Mesodermal cell (in vitro differentiated cells): Measurements from ENCODE around the gene PKD2L1.
A peak's percentile ranks its signal among the peaks of the same experiment; 100 is the strongest.

ENCODE experiments used
- H3K27ac ChIP-seq: 2 replicates; pipeline ENCODE4 v1.7.0; 2013; ENCODE audit warnings: mild to moderate bottlenecking, low read depth, low read length, moderate library complexity; ENCODE audit not compliant: severe bottlenecking
- H3K36me3 ChIP-seq: 2 replicates; pipeline ENCODE4 v1.7.1; 2013; ENCODE audit warnings: mild to moderate bottlenecking, low read length, moderate library complexity; ENCODE audit not compliant: control insufficient read depth, insufficient read depth
- H3K4me1 ChIP-seq: one replicate; pipeline ENCODE4 v1.7.1; 2013; ENCODE audit warnings: mild to moderate bottlenecking, low read length; ENCODE audit not compliant: insufficient read depth, control insufficient read depth, poor library complexity, severe bottlenecking
- H3K4me3 ChIP-seq: 2 replicates; pipeline ENCODE4 v1.7.0; 2013; ENCODE audit warnings: low read length, control low read depth, mild to moderate bottlenecking; ENCODE audit not compliant: insufficient read depth, poor library complexity, severe bottlenecking; ENCODE audit errors: extremely low read depth
- H3K9me3 ChIP-seq: 2 replicates; pipeline ENCODE4 v1.7.1; 2013; ENCODE audit warnings: mild to moderate bottlenecking, low read length, moderate library complexity; ENCODE audit not compliant: control insufficient read depth
- WGBS, 2 experiments: methylation state at CpG; one replicate each; pipeline ENCODE4 v1.1.5; 2013; ENCODE audit warnings: missing lambda C conversion rate in 2 of 2; ENCODE audit not compliant: insufficient coverage in 2 of 2; 5-methylcytosine and 5-hydroxymethylcytosine counted together

The PKD2L1 gene

GRCh38 chr10:100355086-100355485, 25.1 kb upstream of the PKD2L1 start:
- Histone ChIP-seq H3K27ac (peak overlapping the region; percentile 33), H3K9me3 (no peaks in the 10 kb centered on the region), H3K36me3 (peaks cover 94% of the 10 kb centered on the region), H3K4me1 (peaks cover 73% of the 10 kb centered on the region), H3K4me3 (no peak overlapping the region)
- 98 to 100% methylated on average over 3 of the region's 4 CpGs for WGBS, 2 experiments

DNA sequence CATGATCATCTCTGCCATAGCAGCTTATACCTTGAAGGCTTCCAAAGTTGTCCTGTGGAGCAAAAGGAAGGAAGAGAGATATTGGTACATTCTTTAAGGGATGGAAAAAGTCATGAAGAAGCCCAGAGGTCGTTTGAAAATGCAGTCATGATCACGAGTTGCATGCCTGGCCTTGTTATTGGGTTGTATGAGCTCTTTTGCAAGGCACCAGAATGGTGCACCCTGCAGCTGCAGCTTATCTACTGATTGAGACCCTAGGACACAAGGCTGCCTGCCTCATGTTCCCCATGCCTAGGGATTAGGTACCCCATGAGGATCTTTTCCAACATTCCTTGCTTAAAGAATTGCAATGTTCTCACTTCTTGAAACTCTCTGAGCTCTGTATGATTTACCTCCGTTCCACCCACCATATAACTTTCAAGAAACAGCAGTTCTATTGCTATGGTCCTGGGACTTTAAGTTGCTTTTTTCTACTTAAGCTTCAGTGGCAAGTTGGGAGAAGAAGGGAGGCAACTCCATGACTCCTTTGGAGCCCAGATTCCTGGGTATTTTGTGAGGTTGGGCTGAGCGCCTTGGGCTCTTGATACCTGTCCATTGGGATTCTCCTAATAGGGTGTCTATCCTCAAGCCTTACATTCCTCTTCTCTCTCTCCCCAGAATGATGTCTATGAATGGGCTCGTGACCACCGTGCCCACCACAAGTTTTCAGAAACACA, 23.9 kb upstream of the PKD2L1 start:
- Histone ChIP-seq H3K4me1 (peaks cover 67% of the 10 kb centered on the region), H3K9me3 (no peaks in the 10 kb centered on the region), H3K36me3 (peaks cover 94% of the 10 kb centered on the region), H3K4me3 (no peak overlapping the region), H3K27ac (peak overlapping the region; percentile 4)
- 97 to 100% methylated on average over 4 to 5 of the region's 6 CpGs for WGBS, 2 experiments

DNA sequence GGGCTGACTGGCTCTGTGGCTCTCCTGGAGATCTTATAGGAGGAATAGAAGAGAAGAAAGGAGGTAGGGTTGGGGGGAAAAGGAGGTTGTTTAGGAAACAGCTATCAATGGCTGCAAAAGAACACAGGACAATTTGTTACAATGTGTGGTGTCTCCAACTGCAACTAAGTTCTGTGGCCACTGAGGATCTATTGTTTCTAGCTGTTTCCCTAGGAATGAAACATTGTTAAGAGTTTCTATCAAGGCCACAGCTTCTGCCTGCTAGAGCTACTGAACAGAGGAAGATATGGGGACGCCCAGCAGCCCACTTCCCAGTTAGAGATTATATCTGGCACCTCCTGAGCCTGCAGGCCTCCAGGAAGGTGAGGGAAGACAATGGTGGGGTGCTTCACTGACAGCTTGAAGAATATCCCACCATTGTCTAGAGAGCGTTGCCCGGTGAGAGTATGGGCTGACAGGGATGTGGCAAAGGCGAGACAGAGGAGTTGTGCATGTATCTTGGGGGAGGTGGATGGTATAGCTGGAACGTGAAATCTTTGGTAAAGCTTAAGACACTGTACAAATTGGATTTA, 21.0 kb upstream of the PKD2L1 start:
- no peaks in the 10 kb centered on the region for H3K9me3 ChIP-seq
- no peak overlapping the region for H3K27ac ChIP-seq
- H3K4me3 ChIP-seq, result peak overlapping the region; percentile 95
- 86 to 100% methylated on average over 4 of the region's 5 CpGs for WGBS, 2 experiments
- peaks cover 52% of the 10 kb centered on the region for H3K4me1 ChIP-seq
- H3K36me3 ChIP-seq, result peaks cover 86% of the 10 kb centered on the region

DNA sequence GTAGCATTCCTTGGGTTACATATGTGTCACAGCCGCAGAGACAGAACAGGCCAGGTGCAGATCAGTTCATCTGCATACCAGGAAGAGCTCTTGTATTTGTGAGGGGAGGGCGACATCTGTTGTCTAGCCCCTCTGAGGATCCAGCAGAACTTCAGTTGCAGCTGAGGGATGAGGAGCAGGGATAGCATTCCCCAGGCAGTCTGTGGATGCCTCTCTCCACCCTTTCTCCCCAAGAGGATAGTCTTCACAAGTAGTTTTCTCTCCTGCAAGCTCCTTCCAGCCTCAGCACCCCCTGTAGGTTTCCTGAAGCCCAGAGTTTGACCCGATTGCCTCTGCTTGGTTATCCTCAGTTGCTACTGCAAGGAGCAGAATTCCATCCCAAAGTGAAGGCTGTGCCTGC, 19.6 kb upstream of the PKD2L1 start:
- 44 to 46% methylated on average over 2 of the region's 3 CpGs for WGBS, 2 experiments
- peaks cover 43% of the 10 kb centered on the region for H3K4me1 ChIP-seq
- H3K4me3 ChIP-seq, result peak overlapping the region; percentile 95
- H3K27ac ChIP-seq, result no peak overlapping the region
- peaks cover 73% of the 10 kb centered on the region for H3K36me3 ChIP-seq
- no peaks in the 10 kb centered on the region for H3K9me3 ChIP-seq

- H3K36me3 ChIP-seq, result peaks cover 67% of the 10 kb centered on the region
- H3K27ac ChIP-seq, result no peak overlapping the region
- 47 to 55% methylated on average over 3 to 4 of the region's 5 CpGs for WGBS, 2 experiments
- no peaks in the 10 kb centered on the region for H3K9me3 ChIP-seq
- H3K4me1 ChIP-seq, result peaks cover 38% of the 10 kb centered on the region
- H3K4me3 ChIP-seq, result peak overlapping the region; percentile 95
Measured at GRCh38 chr10:100349087-100349486, 19.1 kb upstream of the PKD2L1 start.

DNA sequence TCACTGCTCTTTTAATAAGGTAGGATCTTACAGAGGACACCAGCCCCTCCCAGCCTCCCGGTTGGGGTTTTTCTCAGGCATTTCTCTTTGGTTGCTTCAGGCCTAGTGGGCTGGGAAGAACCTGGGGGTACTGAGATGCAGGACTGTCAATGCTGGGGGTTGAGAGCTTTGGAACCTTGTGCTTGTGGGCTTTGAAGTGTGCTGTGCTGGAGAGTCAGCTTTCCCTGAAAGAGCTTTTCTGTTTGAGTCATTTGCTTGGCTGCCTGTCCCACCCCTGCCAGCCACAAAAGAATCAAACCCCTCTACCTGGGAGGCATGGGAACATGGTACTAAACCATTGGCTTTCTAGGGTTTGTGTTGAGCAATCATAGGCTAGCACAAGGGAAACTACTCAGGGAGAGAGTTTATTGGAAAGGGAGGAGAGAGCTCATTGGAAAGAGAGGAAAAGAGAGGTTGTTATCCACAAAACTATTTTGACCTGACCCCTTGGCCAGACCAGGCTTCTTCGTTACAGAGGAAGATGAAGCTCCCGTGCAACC, 18.4 kb upstream of the PKD2L1 start:
- Histone ChIP-seq H3K27ac (no peak overlapping the region), H3K4me3 (peak overlapping the region; percentile 95), H3K9me3 (no peaks in the 10 kb centered on the region), H3K4me1 (peaks cover 32% of the 10 kb centered on the region), H3K36me3 (peaks cover 61% of the 10 kb centered on the region)
- 23 to 39% methylated on average over 2 of the region's 3 CpGs for WGBS, 2 experiments

DNA sequence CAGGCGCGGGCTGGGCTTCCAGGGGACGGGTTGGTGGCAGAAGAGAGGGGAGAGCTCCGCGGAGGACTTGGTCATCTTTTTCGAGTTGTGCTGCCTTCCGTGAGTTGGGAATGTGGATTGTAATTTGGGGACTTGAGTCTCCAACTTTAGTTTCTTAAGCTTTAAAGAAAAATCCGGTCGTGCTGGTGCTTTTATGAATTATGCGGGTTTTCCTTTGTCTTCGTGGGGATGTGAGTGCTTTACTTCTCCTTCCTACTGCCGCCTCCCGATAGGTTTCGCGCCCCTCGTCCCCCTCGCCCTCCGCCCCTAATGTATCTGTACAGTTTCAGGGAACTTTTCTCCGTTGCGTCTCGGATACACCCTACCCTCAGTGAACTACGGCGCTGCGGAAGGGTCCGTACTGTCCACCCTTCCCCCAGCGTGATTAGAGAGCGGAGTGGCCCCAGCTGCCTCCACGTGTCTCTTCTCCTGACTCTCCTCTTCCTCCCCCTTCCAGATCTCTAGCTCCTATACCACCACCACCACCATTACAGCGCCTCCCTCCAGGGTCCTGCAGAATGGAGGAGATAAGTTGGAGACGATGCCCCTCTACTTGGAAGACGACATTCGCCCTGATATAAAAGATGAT, 17.7 kb upstream of the PKD2L1 start:
- peak overlapping the region; percentile 95 for H3K4me3 ChIP-seq
- peaks cover 32% of the 10 kb centered on the region for H3K4me1 ChIP-seq
- H3K9me3 ChIP-seq, result no peaks in the 10 kb centered on the region
- WGBS, 2 experiments, result 0% methylated on average over 20 to 23 of the region's 32 CpGs
- peaks cover 53% of the 10 kb centered on the region for H3K36me3 ChIP-seq
- H3K27ac ChIP-seq, result peak overlapping the region; percentile 97

- Histone ChIP-seq H3K9me3 (no peaks in the 10 kb centered on the region), H3K4me1 (peaks cover 29% of the 10 kb centered on the region)
Measured at GRCh38 chr10:100346765-100347567, 16.9 kb upstream of the PKD2L1 start, which contains the start of gene SCD. TSS of gene SCD (plus strand) at chr10:100347233. CDS start at chr10:100347505, 272 bp downstream.

GRCh38 chr10:100346351-100346764, 16.3 kb upstream of the PKD2L1 start:
- Histone ChIP-seq H3K4me1 (peaks cover 30% of the 10 kb centered on the region), H3K9me3 (no peaks in the 10 kb centered on the region), H3K4me3 (peak overlapping the region; percentile 95), H3K27ac (peak overlapping the region; percentile 97), H3K36me3 (peaks cover 40% of the 10 kb centered on the region)
- 0 to 1% methylated on average over 28 to 31 of the region's 36 CpGs for WGBS, 2 experiments

More at GRCh38 chr10:100346765-100347567, 16.9 kb upstream of the PKD2L1 start, which contains the start of gene SCD:
- H3K4me3 ChIP-seq, result peak within 1 kb of the TSS; percentile 95
- 0% methylated on average over 52 to 67 of the region's 73 CpGs for WGBS, 2 experiments
- H3K36me3 ChIP-seq, result peaks cover 46% of the 10 kb centered on the region
- H3K27ac ChIP-seq, result peak within 1 kb of the TSS; percentile 97
